ENCODE measurements around the gene FBXW8. TPM values are rescaled to one million over a fixed set of nuclear protein-coding genes. Genes with fewer than 3 reads are reported as not detected.
"Not testable (repeated sequence)": the region's sequence is repeated elsewhere in the genome, so short reads cannot be mapped to it uniquely, and the experiment has no call there.

The FBXW8 gene
- total RNA-seq, 1 donor from 2014 or later: 6.1 TPM

DNA sequence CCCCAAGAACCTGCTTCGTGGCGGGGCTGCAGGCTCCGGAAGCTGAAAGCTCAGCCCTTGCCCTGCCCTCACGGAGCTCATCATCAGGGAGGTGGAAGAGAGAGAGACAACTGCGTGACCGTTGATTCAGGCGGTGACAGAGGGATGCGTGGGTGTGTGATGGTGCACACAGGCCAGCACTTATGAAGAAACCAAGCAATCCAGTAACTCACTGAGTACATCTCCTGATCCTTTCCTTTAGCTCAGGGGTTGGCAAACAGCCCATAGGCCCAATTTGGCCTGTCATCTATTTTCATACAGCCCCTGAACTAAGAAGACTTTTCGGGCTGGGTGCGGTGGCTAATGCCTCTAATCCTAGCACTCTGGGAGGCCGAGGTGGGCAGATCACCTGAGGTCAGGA, 138.5 kb downstream of the FBXW8 start:
- ATAC-seq (no peak), DNase-seq (ENCODE audit: low spot score) (no peak)

DNA sequence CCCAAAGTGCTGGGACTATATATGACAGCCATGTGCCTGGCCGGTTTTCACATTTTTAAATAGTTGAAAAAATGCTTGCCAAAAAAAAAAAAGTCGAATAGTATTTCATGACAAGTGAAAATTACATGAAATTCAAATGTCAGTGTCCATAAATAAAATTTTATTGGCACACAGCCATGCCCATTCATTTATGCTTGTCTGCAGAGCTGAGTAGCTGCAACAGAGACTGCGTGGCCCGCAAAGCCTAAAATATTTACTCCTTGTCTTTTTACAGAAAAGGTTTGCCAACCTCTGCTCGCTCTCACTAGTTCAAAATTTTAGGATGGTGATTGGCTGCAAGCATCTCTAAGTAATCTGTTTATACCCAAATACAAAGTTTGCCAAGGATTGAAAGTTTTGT, 139.3 kb downstream of the FBXW8 start:
- ATAC-seq (no peak), DNase-seq (ENCODE audit: low spot score) (no peak)

DNA sequence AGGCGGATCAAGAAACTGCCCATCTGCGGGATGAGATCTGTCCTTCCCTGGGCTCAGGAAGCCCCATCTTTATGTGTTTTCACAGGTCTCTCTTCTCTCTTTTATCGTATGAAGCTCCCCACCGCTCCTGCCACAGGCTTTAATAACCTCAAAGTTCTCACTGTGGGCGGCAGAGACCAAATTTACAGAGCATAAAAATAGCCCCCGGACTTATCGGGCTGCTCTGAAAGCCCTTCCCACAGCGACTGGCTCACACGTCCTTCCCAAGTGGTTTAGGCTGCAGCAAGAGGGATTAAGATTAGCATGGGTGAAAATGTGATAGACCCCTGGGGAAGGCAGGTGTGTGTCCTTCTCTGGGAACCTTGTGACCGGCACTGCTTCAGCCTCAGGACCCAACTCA, 140.6 kb downstream of the FBXW8 start:
- ATAC-seq (no peak), DNase-seq (ENCODE audit: low spot score) (no peak)

DNA sequence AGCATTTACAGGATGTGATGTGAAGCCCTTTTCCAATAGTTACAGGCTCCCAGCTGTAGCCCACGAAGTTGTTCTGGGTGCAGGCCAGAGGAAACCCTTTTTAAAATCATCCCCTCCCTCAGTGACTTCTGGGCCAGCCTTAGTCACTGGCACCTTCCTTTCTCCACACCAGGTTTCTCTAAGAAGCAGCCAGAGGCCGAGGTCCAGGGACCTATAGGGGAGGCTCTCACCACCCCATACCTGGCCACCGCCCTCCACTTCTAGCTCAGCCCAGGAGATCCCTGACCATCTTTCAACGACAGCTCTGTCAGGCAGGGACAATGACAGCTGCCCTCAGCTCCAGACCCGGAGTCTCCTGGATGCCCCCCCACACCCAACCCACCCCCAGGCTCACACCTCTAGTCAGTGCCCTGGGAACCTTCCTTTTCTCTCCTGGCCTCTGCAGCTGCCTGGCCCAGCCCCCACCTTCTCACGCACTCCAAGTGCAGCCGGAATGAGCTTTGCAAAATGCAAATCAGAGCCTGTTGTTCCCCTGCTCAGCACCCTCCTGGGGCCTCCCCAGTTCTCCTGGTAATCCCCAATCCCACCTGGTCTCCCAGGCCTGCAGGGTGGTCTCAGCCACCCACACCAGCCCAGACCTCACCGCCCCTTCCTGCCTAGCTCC, 141.8 kb downstream of the FBXW8 start:
- no peak for DNase-seq (ENCODE audit: low spot score)
- no peak for ATAC-seq

DNA sequence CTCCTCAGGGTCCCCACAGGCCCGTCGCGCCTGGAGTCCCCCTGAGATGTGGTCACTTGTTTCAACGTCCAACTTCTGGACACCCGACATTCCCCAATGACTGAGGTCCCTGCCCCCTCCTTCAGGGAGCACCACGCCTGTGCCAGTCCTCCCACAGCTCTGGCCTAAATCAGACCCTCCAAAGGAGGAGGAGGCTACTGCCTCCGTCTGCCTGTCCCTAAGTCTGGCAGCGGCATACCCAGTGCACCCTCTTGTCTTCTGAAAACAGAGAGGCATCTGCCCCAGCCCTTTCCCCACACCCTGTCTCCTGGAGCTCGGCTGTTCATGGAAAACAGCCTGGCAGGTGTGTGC, 142.3 kb downstream of the FBXW8 start:
- DNase-seq (ENCODE audit: low spot score): no peak
- ATAC-seq: no peak

DNA sequence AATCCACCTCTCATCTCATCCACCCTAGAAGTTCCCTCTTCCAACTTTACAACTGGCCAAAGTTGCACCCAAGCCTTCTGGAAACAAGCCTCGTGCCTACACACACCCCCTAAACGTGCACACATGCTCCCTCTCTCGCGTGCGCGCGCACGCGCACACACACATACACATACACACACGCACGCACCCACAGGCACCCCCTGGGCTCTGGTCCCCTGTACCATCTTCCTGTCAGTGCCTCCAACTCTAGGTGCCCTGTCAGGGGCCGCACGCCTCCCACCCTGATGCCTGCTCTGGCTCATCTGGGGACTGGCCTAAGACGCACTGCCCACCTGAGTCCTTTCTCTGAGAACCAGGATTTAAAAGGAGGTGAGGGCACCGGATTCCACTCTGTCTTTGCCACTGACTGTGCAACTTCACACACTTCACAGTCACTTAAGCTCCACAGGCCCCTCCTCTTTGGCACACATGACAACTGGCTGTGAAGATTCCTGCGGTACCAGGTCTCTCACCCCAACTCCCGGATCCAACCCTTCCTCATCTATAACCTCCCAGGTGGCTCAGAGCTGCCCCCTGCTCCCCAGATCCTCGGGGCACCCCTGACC, 142.9 kb downstream of the FBXW8 start:
- DNase-seq (ENCODE audit: low spot score) (no peak), ATAC-seq (no peak)

DNA sequence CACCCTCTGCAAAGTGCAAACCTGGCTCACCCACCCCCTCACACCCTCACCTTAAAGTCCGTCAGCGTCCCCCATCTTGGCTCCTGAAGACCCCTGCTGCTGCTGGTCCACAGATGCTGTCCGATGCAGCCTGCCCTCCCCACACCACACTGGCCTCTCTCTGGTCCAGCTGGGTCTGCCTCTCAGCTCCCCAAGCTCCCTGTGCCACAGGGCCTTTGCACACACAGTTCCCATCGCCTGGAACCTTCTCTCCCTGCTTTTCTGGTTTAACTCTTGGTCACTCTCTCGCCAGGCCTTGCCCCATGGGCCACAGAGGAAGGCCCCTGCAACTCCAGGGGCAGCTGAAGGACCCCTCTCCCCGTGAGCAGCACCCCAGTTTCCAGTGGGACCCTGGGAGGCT, 143.5 kb downstream of the FBXW8 start:
- DNase-seq (ENCODE audit: low spot score): no peak
- no peak for ATAC-seq

DNA sequence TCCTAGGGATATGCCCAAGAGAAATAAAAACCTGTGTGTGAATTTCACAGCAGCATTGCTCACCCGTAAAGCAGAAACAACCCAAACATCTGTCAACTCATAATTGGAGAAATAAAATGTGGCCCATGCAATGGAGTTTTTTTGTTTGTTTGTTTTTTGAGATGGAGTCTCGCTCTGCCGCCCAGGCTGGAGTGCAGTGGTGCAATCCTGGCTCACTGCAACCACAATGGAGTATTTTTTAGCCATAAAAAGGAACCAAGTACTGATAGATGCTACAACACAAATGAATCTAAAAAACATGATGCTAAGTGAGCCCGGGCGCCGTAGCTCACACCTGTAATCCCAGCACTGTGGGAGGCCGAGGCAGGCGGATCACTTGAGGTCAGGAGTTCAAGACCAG, 146.9 kb downstream of the FBXW8 start:
- not testable (repeated sequence) for ATAC-seq; DNase-seq (ENCODE audit: low spot score)

DNA sequence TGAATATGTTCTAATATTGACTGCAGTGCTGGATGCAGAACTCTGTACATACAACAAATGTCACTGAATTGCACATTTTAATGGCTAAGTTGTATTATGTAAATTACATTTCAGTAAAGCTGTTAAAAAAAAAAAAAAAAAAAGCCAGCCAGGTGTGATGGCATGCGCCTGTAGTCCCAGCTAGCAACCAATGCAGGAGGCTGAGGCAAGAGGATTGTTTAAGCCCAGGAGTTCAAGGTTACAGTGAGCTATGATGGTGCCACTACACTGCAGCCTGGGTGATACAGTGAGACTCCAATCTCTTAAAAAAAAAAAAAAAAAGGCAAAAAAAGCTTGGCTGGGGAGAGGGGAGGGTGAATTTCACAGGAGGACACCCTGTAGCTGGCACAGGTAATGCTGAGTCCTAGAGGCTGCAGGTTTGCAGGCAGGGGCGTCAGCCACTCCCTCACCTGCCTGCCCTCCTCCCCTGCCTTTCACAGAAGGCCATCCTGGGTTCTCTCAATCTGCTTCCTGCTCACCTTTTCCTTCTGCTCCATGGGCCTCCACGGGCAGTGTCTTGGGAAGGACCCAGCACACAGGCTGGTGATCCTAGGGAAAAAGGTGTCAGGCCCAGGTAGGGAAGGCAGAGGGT, 147.8 kb downstream of the FBXW8 start:
- no peak for ATAC-seq
- no peak for DNase-seq (ENCODE audit: low spot score)

DNA sequence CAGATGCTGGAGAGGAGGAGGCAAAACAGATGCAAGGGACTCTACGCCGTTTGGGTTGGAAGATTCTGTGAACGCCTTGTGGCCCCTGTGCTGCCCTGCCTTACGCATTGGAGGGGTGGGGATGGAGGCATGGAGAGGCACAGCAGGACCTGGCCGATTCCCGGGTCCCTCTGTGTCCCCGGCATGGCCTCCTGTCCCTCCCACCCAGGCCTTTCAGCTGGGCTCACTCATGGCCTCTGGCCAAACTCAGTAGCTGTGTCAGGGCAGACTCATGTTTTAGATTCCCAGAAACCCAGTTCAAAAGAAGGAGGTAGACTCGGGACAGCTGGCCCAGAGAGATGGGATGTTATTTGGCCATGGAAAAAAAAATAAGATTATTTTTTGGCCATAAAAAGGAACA, 148.4 kb downstream of the FBXW8 start:
- ATAC-seq: no peak
- no peak for DNase-seq (ENCODE audit: low spot score)

DNA sequence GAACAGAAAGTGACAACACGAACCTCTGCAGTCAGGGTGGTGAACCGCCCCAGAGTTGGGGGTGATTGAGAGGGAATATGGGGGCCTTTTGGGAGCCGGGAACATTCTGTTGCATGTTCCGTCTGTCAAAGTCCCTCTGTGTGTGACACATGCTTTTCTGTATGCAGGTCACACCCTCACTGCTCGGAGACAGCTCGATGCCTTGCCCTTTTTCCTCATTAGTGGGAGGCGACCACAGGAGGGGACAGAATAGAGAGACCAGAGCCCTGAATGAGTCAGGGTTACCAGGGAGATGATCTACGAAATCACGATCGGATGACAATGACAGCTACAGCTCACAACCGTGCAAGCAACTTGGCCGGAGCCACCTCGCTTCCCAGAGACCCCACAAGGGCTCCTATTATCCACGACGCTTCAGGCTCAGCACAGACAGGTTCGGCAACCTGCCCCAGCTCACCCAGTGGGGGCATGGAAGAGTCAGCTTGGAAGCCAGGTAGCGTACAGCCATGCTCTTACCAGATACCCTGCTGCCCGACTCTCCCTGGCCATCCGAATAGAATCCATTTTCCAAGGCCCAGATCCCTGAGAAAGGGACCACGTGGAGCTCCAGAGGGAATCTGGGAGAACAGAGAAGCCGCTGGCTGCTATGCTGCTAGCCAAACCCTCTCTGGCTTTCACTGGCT, 149.6 kb downstream of the FBXW8 start:
- no peak for ATAC-seq
- no peak for DNase-seq (ENCODE audit: low spot score)

DNA sequence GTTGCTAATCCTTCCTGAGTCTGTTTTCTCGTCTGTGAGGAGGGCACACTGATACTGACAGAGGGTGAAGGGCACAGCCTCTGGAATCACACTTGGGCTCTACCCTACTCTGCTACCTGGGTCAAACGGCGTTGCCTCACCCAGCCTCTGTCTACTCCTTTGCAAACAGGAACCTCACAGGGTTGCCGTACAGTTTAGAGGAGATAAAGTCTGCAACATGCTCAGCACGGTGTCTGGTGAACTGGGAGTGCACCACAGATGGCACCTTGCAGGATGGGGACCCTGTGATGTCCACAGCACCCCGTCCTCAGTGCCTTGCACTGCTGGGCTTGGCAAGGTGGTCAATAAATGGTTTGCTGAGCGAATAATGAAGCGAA, 150.2 kb downstream of the FBXW8 start:
- DNase-seq (ENCODE audit: low spot score) (no peak), ATAC-seq (no peak)

DNA sequence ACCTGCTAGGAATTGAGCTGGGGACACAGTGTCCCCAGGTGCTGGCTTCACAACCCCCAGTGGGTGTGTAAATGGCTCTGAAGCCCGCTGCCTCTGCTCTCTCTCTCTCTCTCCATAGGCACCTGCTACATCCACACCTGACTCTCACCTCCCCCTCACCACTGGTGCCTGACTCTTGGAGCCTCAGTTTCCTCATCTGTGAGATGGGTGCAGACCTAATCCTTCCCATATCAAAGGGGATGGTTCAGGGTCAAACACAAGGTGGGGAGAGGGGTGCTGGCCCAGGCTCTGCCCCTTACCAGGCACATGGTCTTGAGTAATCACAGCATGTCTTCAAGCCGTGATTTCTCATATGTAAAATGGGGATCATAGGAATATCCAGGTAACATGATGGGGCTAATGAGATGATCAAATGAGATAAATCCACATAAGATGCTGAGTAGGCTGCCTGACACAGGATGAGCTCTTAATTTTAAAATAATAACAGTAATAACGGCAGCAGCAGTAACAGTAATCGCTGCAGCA, 150.9 kb downstream of the FBXW8 start:
- no peak for DNase-seq (ENCODE audit: low spot score)

DNA sequence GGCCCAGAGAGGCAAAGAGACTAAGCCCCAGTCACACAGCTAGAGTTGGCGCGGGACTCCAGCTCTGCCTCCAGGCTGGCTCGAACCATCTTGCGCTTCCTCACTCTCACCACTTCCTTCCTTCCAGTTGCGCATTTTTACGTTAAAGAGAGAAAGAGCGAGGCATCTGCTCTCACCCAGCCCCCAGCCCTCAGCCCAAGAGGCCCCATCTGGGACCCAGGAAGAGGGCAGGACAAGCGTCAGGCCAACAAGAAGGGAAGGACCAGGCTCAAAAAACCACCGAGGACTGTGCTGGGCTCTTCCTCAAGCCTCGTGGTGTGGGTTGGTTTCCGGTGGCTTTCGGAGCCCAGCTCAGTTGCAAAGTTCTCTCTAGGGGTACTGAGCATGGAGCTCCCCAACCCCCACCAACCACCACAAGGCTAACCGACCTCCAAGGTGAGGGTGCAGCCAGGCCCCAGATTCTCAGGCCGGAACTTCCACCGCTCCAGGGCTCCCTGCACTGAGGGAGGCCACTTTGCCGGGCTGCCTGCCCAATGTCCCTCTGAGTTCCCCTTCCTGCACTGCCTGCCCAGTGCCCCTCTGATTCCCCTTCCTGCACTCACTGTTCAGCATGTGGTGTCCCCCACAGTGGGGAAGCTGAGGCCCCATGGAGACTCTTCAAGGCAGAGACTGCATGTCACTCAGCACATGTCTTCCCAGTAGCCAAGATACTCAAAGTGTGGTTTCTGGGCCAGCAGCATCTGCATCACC, 152.6 kb downstream of the FBXW8 start:
- ATAC-seq: peak; percentile 26
- no peak for DNase-seq (ENCODE audit: low spot score)

More for the DNA sequence above, 150.9 kb downstream of the FBXW8 start:
- ATAC-seq: no peak

DNA sequence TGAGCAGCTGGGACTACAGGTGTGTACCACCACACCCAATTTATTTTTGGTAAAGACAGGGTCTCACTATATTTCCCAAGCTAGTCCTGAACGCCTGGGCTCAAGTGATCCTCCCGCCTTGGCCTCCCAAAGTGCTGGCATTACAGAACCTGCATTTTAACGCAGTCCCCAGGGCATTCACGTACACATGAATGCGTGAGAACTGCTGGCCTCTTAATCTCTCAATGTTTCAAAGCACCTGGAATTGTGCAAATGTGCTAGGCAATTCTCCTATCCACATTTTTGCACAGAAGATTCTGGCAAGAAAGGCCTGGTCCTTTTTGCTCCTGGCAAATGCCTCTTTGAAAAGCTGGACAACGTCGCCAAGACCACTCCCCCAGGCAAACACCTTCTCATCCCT, 153.3 kb downstream of the FBXW8 start:
- DNase-seq (ENCODE audit: low spot score) (no peak), ATAC-seq (no peak)

DNA sequence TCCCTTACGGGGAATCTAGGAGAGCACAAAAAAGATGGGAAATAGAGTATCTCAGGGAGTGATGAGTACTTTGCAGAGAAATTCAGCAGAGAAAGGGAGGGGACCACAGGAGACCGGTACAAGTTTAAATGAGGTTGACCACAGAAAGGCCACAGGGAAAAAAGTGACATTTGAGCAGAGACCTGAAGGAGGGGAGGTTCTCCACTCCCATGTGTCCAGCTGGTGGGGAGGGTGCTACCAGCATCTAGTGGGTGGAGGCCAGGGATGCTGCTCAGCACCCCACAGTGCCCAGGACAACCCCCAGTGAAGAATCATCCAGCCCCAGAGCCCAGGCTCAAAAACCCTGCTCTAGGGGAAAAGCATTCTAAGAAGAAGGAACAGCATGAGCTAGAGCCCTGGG, 153.8 kb downstream of the FBXW8 start:
- DNase-seq (ENCODE audit: low spot score) (no peak), ATAC-seq (no peak)

DNA sequence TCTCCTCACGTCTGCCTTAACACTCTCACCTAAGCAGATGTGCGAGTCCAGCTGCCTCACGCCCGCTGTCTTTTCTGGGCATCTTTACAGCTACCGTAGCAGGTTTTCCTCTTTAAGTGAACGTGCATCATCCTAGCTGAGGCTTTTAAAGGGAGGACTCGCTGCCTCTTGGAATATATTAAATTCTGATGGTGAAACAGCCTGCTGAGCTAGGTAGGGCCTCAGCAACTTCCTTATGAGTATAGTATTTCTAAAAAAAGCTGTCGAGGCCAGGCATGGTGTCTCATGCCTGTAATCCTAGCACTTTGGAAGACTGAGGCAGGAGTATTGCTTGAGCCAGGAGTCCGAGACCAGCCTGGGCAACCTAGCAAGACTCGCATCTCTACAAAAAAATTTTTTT, 156.3 kb downstream of the FBXW8 start:
- ATAC-seq (no peak), DNase-seq (ENCODE audit: low spot score) (no peak)

DNA sequence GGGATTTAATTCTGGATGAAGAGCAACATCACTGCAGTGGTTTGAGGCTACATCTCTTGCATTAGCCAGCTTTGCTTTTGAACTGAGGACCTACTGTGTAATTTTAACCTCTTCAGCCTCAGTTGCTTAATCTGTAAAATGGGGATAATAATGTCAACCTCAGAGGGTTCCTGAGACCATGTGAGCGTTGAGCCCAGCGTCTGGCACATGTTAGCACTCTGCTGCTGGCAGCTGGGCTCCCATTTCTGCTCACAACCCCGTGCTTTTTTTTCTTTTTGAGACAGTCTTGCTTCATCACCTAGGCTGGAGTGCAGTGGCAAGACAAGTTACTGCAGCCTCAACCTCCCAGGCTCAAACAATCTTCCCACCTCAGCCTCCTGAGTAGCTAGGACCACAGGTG, 156.9 kb downstream of the FBXW8 start:
- no peak for DNase-seq (ENCODE audit: low spot score)
- no peak for ATAC-seq

DNA sequence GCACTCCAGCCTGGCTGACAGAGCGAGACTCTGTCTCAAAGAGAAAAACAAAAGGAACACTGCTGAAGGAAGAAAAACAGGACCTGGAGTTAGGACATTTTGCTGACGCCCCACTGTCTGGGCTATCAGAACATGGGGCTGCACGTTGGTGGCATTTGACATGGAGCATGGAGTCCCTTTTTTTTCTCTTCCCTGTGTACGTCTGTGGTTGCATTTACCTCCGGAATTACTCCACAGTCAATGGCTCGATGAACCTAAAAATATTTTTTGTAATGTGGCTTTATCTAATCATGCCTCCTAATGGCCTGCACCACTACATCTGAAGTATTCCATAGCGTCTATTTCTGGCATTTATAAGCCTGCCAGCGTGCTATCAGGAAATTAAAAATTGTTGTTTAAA, 157.7 kb downstream of the FBXW8 start:
- no peak for ATAC-seq
- DNase-seq (ENCODE audit: low spot score): no peak

DNA sequence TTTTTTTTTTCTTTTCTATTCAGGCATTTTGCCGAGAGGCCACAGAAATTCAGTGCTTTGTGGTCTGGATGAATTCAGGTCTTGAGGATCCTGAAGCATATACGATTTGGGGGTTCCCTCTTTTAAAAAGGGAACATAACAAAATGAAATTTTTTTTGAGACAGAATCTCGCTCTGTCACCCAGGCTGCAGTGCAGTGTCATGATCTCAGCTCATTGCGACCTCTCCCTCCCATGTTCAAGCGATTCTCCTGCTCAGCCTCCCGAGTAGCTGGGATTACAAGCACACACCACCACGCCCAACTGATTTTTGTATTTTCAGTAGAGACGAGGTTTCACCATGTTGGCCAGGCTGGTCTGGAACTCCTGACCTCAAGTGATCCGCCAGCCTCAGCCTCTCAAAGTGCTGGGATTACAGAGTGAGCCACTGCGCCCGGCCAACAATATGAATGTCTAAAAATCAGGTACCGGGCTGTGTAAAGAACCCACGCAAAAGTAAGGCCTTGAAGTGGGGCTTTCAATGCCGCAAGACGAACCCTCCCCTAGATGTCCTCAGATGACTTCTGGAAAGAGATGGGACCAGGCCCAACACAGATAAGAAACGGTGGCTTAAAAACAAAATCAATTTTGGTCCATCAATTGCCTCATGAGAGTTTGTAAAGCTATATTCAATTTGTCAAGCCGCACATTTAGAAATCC, 158.5 kb downstream of the FBXW8 start:
- ATAC-seq (no peak), DNase-seq (ENCODE audit: low spot score) (no peak)

All from left lobe of liver (tissue), 2 donors.